Astrocyte of the hippocampus (primary cell): ENCODE data around the gene TP63.
"Not testable (repeated sequence)": the region's sequence is repeated elsewhere in the genome, so short reads cannot be mapped to it uniquely, and the experiment has no call there.

Experiments used
- DNase-seq: peaks from one replicate; pipeline ENCODE4 v3.0.0; 2011; ENCODE audit warnings: low read depth, low spot score

Gene TP63

GRCh38 chr3:189625572-189625971 is 5.6 kb upstream of the TP63 start:
- no peak for DNase-seq

GRCh38 chr3:189626286-189626685 is 4.9 kb upstream of the TP63 start:
- DNase-seq, result no peak

GRCh38 chr3:189629803-189630455 is 1.3 kb upstream of the TP63 start:
- no peak for DNase-seq

- DNase-seq, result peak; percentile 37
Measured at GRCh38 chr3:189630767-189631372, 319 bp upstream of the TP63 start.

GRCh38 chr3:189631409-189631808 is 220 bp downstream of the TP63 start:
- DNase-seq, result no peak

- no peak for DNase-seq
Measured at GRCh38 chr3:189632242-189632641, 1.1 kb downstream of the TP63 start.

- no peak for DNase-seq
Measured at GRCh38 chr3:189635339-189635738, 4.2 kb downstream of the TP63 start.

- no peak for DNase-seq
Measured at GRCh38 chr3:189636048-189636447, 4.9 kb downstream of the TP63 start.

GRCh38 chr3:189637750-189638149 is 6.6 kb downstream of the TP63 start:
- DNase-seq, result no peak

GRCh38 chr3:189638276-189639031 is 7.3 kb downstream of the TP63 start:
- no peak for DNase-seq

- no peak for DNase-seq
Measured at GRCh38 chr3:189641776-189642175, 10.6 kb downstream of the TP63 start.

GRCh38 chr3:189646853-189647542 is 15.8 kb downstream of the TP63 start:
- no peak for DNase-seq

GRCh38 chr3:189652042-189652441 is 20.9 kb downstream of the TP63 start:
- no peak for DNase-seq

- no peak for DNase-seq
Measured at GRCh38 chr3:189655617-189656016, 24.4 kb downstream of the TP63 start.

GRCh38 chr3:189659571-189659970 is 28.4 kb downstream of the TP63 start:
- DNase-seq, result peak; percentile 29

GRCh38 chr3:189664311-189664710 is 33.1 kb downstream of the TP63 start:
- peak; percentile 77 for DNase-seq

GRCh38 chr3:189672346-189672745 is 41.2 kb downstream of the TP63 start:
- DNase-seq, result not testable (repeated sequence)

GRCh38 chr3:189673535-189673934 is 42.3 kb downstream of the TP63 start:
- no peak for DNase-seq

GRCh38 chr3:189674249-189674913 is 43.2 kb downstream of the TP63 start:
- no peak for DNase-seq

- DNase-seq, result no peak
Measured at GRCh38 chr3:189677667-189678066, 46.5 kb downstream of the TP63 start.

GRCh38 chr3:189680723-189681122 is 49.5 kb downstream of the TP63 start:
- DNase-seq, result no peak
